H1 (cell line): ENCODE data around the gene COMMD8. TPM values are rescaled to one million over a fixed set of nuclear protein-coding genes. Genes with fewer than 3 reads are reported as not detected.

Source experiments
- CTCF ChIA-PET: fragments of 300-600 bp; sonication (Branson Sonifier 250); formaldehyde crosslinking; loops from one replicate; lab custom pipeline; 2021; ENCODE audit not compliant: partially characterized antibody; lab: Charles Lee
- POLR2A ChIA-PET: fragments of 300-600 bp; sonication (Branson Sonifier 250); formaldehyde crosslinking; loops from one replicate; lab custom pipeline; 2021; ENCODE audit warnings: inconsistent platforms; ENCODE audit not compliant: partially characterized antibody; lab: Charles Lee
- DNase-seq, 2 experiments: peaks; one replicate each; pipeline versions ENCODE4 v3.0.0 to v3.0.0-alpha.2; 2010 to 2022; ENCODE audit warnings: low spot score in 2 of 2, low read depth in 1 of 2, mixed read lengths in 1 of 2
- FAIRE-seq: peaks from 2 replicates; lab custom pipeline; 2011; peaks lifted over from hg19 to GRCh38; lab: Jason Lieb, UNC
- H2AFZ ChIP-seq: 2 replicates; pipeline ENCODE4 v1.8.1; 2012; ENCODE audit warnings: low read length, inconsistent platforms
- H2AK5ac ChIP-seq: 2 replicates; pipeline ENCODE4 v1.6.1; 2013; ENCODE audit warnings: low read depth, low read length
- H2BK120ac ChIP-seq: replicated peaks from 2 replicates; pipeline ENCODE3; 2013; ENCODE audit warnings: low read depth, low read length, inconsistent platforms
- H2BK12ac ChIP-seq: 2 replicates; pipeline ENCODE4 v1.6.1; 2013; ENCODE audit warnings: low read depth, low read length
- H2BK15ac ChIP-seq: 2 replicates; pipeline ENCODE4 v1.6.1; 2013; ENCODE audit warnings: low read length
- H2BK20ac ChIP-seq: 2 replicates; pipeline ENCODE4 v1.6.1; 2013; ENCODE audit warnings: low read length
- H2BK5ac ChIP-seq: 2 replicates; pipeline ENCODE4 v1.6.1; 2013; ENCODE audit warnings: low read depth, low read length
- H3K14ac ChIP-seq: 2 replicates; pipeline ENCODE4 v1.6.1; 2013; ENCODE audit warnings: inconsistent platforms; ENCODE audit not compliant: insufficient read length
- H3K18ac ChIP-seq: 2 replicates; pipeline ENCODE4 v1.6.1; 2013; ENCODE audit warnings: low read length; ENCODE audit errors: extremely low read depth
- H3K23ac ChIP-seq: 2 replicates; pipeline ENCODE4 v1.6.1; 2013; ENCODE audit warnings: inconsistent platforms; ENCODE audit not compliant: insufficient read length
- H3K23me2 ChIP-seq: 2 replicates; pipeline ENCODE4 v1.6.1; 2013; ENCODE audit warnings: low read depth, low read length
- H3K27ac ChIP-seq: 2 replicates; pipeline ENCODE4 v1.6.1; 2011; ENCODE audit warnings: low read depth, low read length, inconsistent platforms
- H3K27me3 ChIP-seq, 4 experiments: replicated peaks in 1 of 4; 1 replicate in 1 of 4; 2 replicates in 3 of 4; pipeline versions ENCODE4 v1.6.1 to v1.8.1; 2011 to 2013; ENCODE audit warnings: low read length in 3 of 4, mild to moderate bottlenecking in 3 of 4, inconsistent platforms in 2 of 4, mixed read lengths in 2 of 4, moderate library complexity in 1 of 4; ENCODE audit not compliant: control insufficient read depth in 3 of 4, insufficient read depth in 3 of 4; ENCODE audit errors: extremely low read depth in 1 of 4
- H3K36me3 ChIP-seq, 4 experiments: 2 replicates each; pipeline versions ENCODE4 v1.6.1 to v1.8.1; 2011 to 2013; ENCODE audit warnings: mild to moderate bottlenecking in 4 of 4, low read length in 3 of 4, moderate library complexity in 2 of 4, control low read depth in 1 of 4, inconsistent platforms in 1 of 4; ENCODE audit not compliant: insufficient read depth in 4 of 4, control insufficient read depth in 2 of 4
- H3K4ac ChIP-seq: replicated peaks from 2 replicates; pipeline ENCODE3; 2013; ENCODE audit warnings: low read length, low read depth, mixed read lengths, inconsistent platforms; ENCODE audit not compliant: insufficient read length
- H3K4me1 ChIP-seq, 4 experiments: replicated peaks in 1 of 4; 1 replicate in 1 of 4; 2 replicates in 3 of 4; pipeline versions ENCODE4 v1.6.1 to v1.8.1; 2011 to 2013; ENCODE audit warnings: low read length in 3 of 4, inconsistent platforms in 2 of 4, mixed read lengths in 1 of 4; ENCODE audit not compliant: insufficient read depth in 4 of 4, control insufficient read depth in 3 of 4
- H3K4me2 ChIP-seq, 2 experiments: 2 replicates each; pipeline versions ENCODE4 v1.6.1 to v1.8.1; 2011 to 2013; ENCODE audit warnings: low read depth in 2 of 2, low read length in 2 of 2, control low read depth in 1 of 2, inconsistent platforms in 1 of 2, mild to moderate bottlenecking in 1 of 2; ENCODE audit not compliant: insufficient read depth in 1 of 2
- H3K4me3 ChIP-seq, 4 experiments: fragments of 200-600, 300-600 bp in 1 of 4; sonication (generic), shearing (Covaris generic), sonication (Bioruptor Twin) in 1 of 4; 2 replicates each; pipeline versions ENCODE4 v1.5.1 to v1.8.1; 2011 to 2016; ENCODE audit warnings: low read length in 4 of 4, low read depth in 3 of 4, control low read depth in 2 of 4, inconsistent platforms in 2 of 4, mild to moderate bottlenecking in 2 of 4, mixed read lengths in 1 of 4, moderate library complexity in 1 of 4; ENCODE audit not compliant: insufficient read depth in 2 of 4; ENCODE audit errors: extremely low read depth in 1 of 4
- H3K56ac ChIP-seq: replicated peaks from 2 replicates; pipeline ENCODE3; 2013; ENCODE audit warnings: low read depth, mild to moderate bottlenecking, mixed read lengths, low read length, inconsistent platforms; ENCODE audit not compliant: insufficient read length
- H3K79me1 ChIP-seq: 2 replicates; pipeline ENCODE4 v1.6.1; 2013; ENCODE audit warnings: low read depth, low read length, control low read depth
- H3K79me2 ChIP-seq, 2 experiments: 2 replicates each; pipeline versions ENCODE4 v1.6.1 to v1.8.1; 2012 to 2013; ENCODE audit warnings: low read length in 2 of 2, mild to moderate bottlenecking in 2 of 2, inconsistent platforms in 1 of 2; ENCODE audit not compliant: insufficient read depth in 2 of 2, control insufficient read depth in 1 of 2
- H3K9ac ChIP-seq, 4 experiments: replicated peaks in 1 of 4; 1 replicate in 1 of 4; 2 replicates in 3 of 4; pipeline versions ENCODE4 v1.6.1 to v1.8.1; 2011 to 2013; ENCODE audit warnings: low read depth in 3 of 4, low read length in 3 of 4, control low read depth in 2 of 4, mild to moderate bottlenecking in 2 of 4, moderate library complexity in 2 of 4, inconsistent platforms in 1 of 4; ENCODE audit errors: extremely low read depth in 1 of 4
- H3K9me3 ChIP-seq, 2 experiments: 2 replicates each; pipeline versions ENCODE4 v1.6.1 to v1.8.1; 2012 to 2013; ENCODE audit warnings: mild to moderate bottlenecking in 2 of 2, moderate library complexity in 2 of 2, control low read depth in 1 of 2, inconsistent platforms in 1 of 2, low read depth in 1 of 2, low read length in 1 of 2, mixed read lengths in 1 of 2; ENCODE audit not compliant: insufficient read depth in 2 of 2
- H4K20me1 ChIP-seq, 2 experiments: replicated peaks in 1 of 2; 2 replicates each; pipeline versions ENCODE3 to v1.8.1; 2011 to 2013; ENCODE audit warnings: inconsistent platforms in 2 of 2, low read length in 2 of 2, mild to moderate bottlenecking in 1 of 2; ENCODE audit not compliant: insufficient read depth in 2 of 2, control insufficient read depth in 1 of 2
- H4K5ac ChIP-seq: 2 replicates; pipeline ENCODE4 v1.6.1; 2013; ENCODE audit warnings: low read length, low read depth, mixed read lengths, inconsistent platforms; ENCODE audit not compliant: insufficient read length
- H4K8ac ChIP-seq: 2 replicates; pipeline ENCODE4 v1.8.0; 2013; ENCODE audit warnings: mild to moderate bottlenecking, moderate library complexity, low read length, inconsistent platforms; ENCODE audit not compliant: insufficient read depth; ENCODE audit errors: extremely low read depth
- H4K91ac ChIP-seq: replicated peaks from 2 replicates; pipeline ENCODE3; 2013; ENCODE audit warnings: low read length, mixed read lengths, inconsistent platforms; ENCODE audit not compliant: insufficient read length
- CREB1 ChIP-seq: IDR thresholded peaks from 2 replicates; pipeline ENCODE4 v1.6.1; 2012; ENCODE audit warnings: inconsistent platforms
- EZH2 ChIP-seq: fragments of 200-600 bp; sonication (generic); IDR thresholded peaks from 2 replicates; pipeline ENCODE4 v1.7.1; 2012; ENCODE audit warnings: low read depth, mild to moderate bottlenecking, moderate library complexity, low read length, inconsistent platforms; ENCODE audit not compliant: severe bottlenecking
- HDAC2 ChIP-seq, 2 experiments: fragments of 300-600 bp in 1 of 2; sonication (generic) in 1 of 2; IDR thresholded peaks; 2 replicates each; pipeline ENCODE4 v1.6.1; 2011 to 2012; ENCODE audit warnings: low read depth in 2 of 2, low read length in 2 of 2, mild to moderate bottlenecking in 2 of 2, moderate library complexity in 2 of 2, borderline replicate concordance in 1 of 2, inconsistent platforms in 1 of 2
- POLR2AphosphoS5 ChIP-seq: IDR thresholded peaks from 2 replicates; pipeline ENCODE4 v1.6.1; 2011; ENCODE audit warnings: low read depth, low read length
- WGBS, 2 experiments: shearing (Covaris generic) in 1 of 2; methylation state at CpG; one replicate each; pipeline versions ENCODE4 v1.1.6 to v1.1.7; 2013 to 2015; ENCODE audit warnings: low lambda C conversion rate in 2 of 2, mixed read lengths in 2 of 2, inconsistent platforms in 1 of 2, low coverage in 1 of 2, missing lambda C conversion rate in 1 of 2; ENCODE audit not compliant: insufficient replicate concordance in 2 of 2, insufficient coverage in 1 of 2, insufficient read length in 1 of 2; ENCODE audit errors: extremely low coverage in 1 of 2, missing lambda C conversion rate in 1 of 2; 5-methylcytosine and 5-hydroxymethylcytosine counted together
- polyA plus RNA-seq, 7 experiments: library from polyadenylated mRNA; depleted of rRNA in 3 of 7; stranded (reverse) in 5 of 7; unstranded in 2 of 7; fragments of >200 nt in 5 of 7; fragments of 200-250 nt in 2 of 7; gene quantifications; 1 replicate in 5 of 7; 2 replicates in 1 of 7; 4 replicates in 1 of 7; pipeline versions ENCODE4 v1.2.1 to v1.2.3, GENCODE V29; 2011 to 2013; ENCODE audit warnings: missing spikeins in 2 of 7, mixed read lengths in 2 of 7
- total RNA-seq: library from RNA; stranded (reverse); fragmentation: NEBNext Ultra II Directional; extraction: Animal tissue kit (Norgen Biotek cat#: 25700); gene quantifications from 2 replicates; pipeline ENCODE4 v1.2.1, GENCODE V29; 2021

The COMMD8 gene
- total and polyA plus RNA-seq, 2 of the 8 experiments (the other 6 are each of a cell fraction or from before 2014, with no cell fraction given) = 1.6 to 7.2 TPM

GRCh38 chr4:47474799-47475198 lies 11.3 kb upstream of the COMMD8 start:
- H4K8ac ChIP-seq = no peak overlapping the region
- no peak overlapping the region for H2AFZ ChIP-seq
- peaks cover 0 to 1% of the 10 kb centered on the region in 2 experiments for H4K20me1 ChIP-seq
- no peak overlapping the region for H2AK5ac ChIP-seq
- no peaks in the 10 kb centered on the region for H3K36me3 ChIP-seq
- FAIRE-seq = no peak
- H3K9me3 ChIP-seq = no peaks in the 10 kb centered on the region
- CTCF ChIA-PET = no interaction called here
- no peak overlapping the region for H2BK120ac ChIP-seq
- H2BK5ac ChIP-seq = no peak overlapping the region
- H3K23me2 ChIP-seq = no peaks in the 10 kb centered on the region
- H3K4me1 ChIP-seq = no peaks in the 10 kb centered on the region; a peak in 1 of 7 replicates
- no peak overlapping the region for H3K18ac ChIP-seq
- H3K27ac ChIP-seq = no peak overlapping the region
- H3K56ac ChIP-seq = no peak overlapping the region
- H2BK15ac ChIP-seq = no peak overlapping the region
- POLR2A ChIA-PET = no interaction called here
- no peak overlapping the region for H2BK12ac ChIP-seq
- no peaks in the 10 kb centered on the region for H3K79me2 ChIP-seq
- no peak overlapping the region for H2BK20ac ChIP-seq
- H3K4me3 ChIP-seq = no peak overlapping the region
- TF ChIP-seq EZH2 (no peak), HDAC2 (IDR thresholded peaks at IDR 0.05; ENCODE audit: borderline replicate concordance in 1 of 2, low read depth in 2 of 2, low read length in 2 of 2) (no peak), CREB1 (no peak), POLR2AphosphoS5 (no peak)
- TF ChIP-seq, all 59 proteins: peak for 0
- no peak overlapping the region for H3K23ac ChIP-seq
- H3K27me3 ChIP-seq = no peaks in the 10 kb centered on the region
- H4K91ac ChIP-seq = no peak overlapping the region
- DNase-seq = no peak
- no peak overlapping the region for H3K9ac ChIP-seq
- H3K14ac ChIP-seq = no peak overlapping the region
- WGBS, 2 experiments = 91% methylated on average over 4 of the region's 4 CpGs; no CpG with 5 or more reads in 1 of the 2 experiments
- H3K4me2 ChIP-seq = no peak overlapping the region
- no peaks in the 10 kb centered on the region for H3K79me1 ChIP-seq
- H4K5ac ChIP-seq = no peak overlapping the region
- no peak overlapping the region for H3K4ac ChIP-seq
